Activated T-helper 17 cell treated with anti-CD3 and anti-CD28 coated beads, Interleukin-2, amount 50 U/mL, for 72 hours (primary cell): Measurements from ENCODE around the gene SAMHD1. TPM values are rescaled to one million over a fixed set of nuclear protein-coding genes. Genes with fewer than 3 reads are reported as not detected.

Experiments used
- ATAC-seq: fragments of 150-1000 bp; cut with Tn5 transposase; replicated peaks from 2 replicates; pipeline ENCODE4 v1.10.0; 2021; ENCODE audit warnings: mild to moderate bottlenecking, moderate library complexity
- H3K27ac Mint-ChIP-seq: one replicate; pipeline ENCODE4 v1.8.0; 2022; ENCODE audit warnings: mixed read lengths
- H3K27me3 Mint-ChIP-seq: one replicate; pipeline ENCODE4 v1.8.0; 2022; ENCODE audit warnings: mixed read lengths
- H3K36me3 Mint-ChIP-seq: one replicate; pipeline ENCODE4 v1.8.0; 2022; ENCODE audit warnings: low read depth, mild to moderate bottlenecking, mixed read lengths
- H3K4me1 Mint-ChIP-seq: one replicate; pipeline ENCODE4 v1.8.0; 2022; ENCODE audit warnings: mixed read lengths
- H3K4me3 Mint-ChIP-seq: one replicate; pipeline ENCODE4 v1.8.0; 2022; ENCODE audit warnings: mild to moderate bottlenecking, mixed read lengths
- H3K9me3 Mint-ChIP-seq: one replicate; pipeline ENCODE4 v1.8.0; 2022; ENCODE audit warnings: mixed read lengths
- total RNA-seq, 2 donors: library from RNA; stranded (reverse); gene quantifications; one replicate each; pipeline ENCODE4 v1.2.3, GENCODE V29; 2022

The SAMHD1 gene
- total RNA-seq, 2 donors from 2014 or later: 64.6 to 140 TPM

GRCh38 chr20:36862857-36863668, 88.4 kb downstream of the SAMHD1 start:
- Mint-ChIP-seq H3K27ac (no peak overlapping the region), H3K36me3 (no peaks in the 10 kb centered on the region), H3K27me3 (peaks cover 20% of the 10 kb centered on the region), H3K4me3 (no peak overlapping the region), H3K4me1 (peaks cover 9% of the 10 kb centered on the region), H3K9me3 (no peaks in the 10 kb centered on the region)
- peak; percentile 53 for ATAC-seq

DNA sequence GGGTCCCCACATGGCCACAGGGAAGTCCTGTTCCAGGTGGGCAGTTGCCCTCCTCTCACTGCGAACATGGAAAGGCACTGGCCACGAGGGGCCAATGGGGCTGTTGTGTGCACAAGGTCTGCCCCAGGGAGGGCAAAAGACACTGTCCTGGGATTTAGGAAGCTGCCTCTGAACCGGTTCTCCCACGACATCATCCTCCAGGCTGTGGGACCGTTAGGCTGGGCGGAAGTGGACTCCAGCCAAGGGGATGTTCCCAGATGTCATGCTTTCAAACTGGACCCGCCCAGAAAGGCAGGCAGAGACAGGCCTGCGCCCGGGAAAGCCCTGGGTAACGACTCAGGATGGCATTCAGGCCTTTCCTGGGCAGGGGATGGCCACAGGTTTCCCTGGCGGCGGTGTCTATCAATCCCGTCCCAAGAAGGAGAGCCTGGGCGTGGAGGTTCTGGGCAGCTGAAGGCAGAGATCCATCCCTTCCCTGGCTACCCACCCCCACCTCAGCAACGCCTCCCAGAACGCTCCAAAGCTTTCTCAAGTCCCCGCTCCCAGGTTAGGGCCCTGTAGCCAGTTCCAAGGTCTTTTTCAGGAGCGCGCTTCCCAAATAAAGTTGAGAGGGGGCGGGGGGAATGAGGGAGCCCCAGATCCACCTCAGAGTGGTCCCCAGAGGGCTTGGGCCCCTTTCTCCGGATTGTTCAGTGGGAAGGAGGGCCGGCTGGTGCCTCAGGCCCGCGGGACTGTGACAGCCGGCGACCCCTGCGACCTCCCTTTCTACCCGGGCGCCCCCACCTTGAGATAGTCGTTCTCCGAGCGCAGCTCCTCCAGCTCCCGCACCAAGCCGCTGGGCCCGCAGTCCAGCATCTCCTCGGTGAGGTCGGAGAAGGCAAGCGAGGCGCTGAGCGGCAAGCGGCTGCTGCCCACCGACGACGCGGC, 89.4 kb downstream of the SAMHD1 start:
- H3K27ac Mint-ChIP-seq: no peak overlapping the region
- no peak for ATAC-seq
- H3K9me3 Mint-ChIP-seq: no peaks in the 10 kb centered on the region
- H3K27me3 Mint-ChIP-seq: peaks cover 20% of the 10 kb centered on the region
- no peaks in the 10 kb centered on the region for H3K36me3 Mint-ChIP-seq
- peak overlapping the region; percentile 39 for H3K4me3 Mint-ChIP-seq
- peaks cover 12% of the 10 kb centered on the region for H3K4me1 Mint-ChIP-seq

- Mint-ChIP-seq H3K27me3 (peaks cover 19% of the 10 kb centered on the region), H3K4me3 (peak overlapping the region; percentile 39), H3K4me1 (peaks cover 15% of the 10 kb centered on the region), H3K9me3 (no peaks in the 10 kb centered on the region), H3K36me3 (no peaks in the 10 kb centered on the region), H3K27ac (no peak overlapping the region)
- ATAC-seq: no peak
Measured at GRCh38 chr20:36861625-36861874, 90.0 kb downstream of the SAMHD1 start.

- Mint-ChIP-seq H3K4me1 (peaks cover 15% of the 10 kb centered on the region), H3K27me3 (peaks cover 16% of the 10 kb centered on the region), H3K27ac (no peak overlapping the region), H3K9me3 (no peaks in the 10 kb centered on the region), H3K4me3 (peak overlapping the region; percentile 39), H3K36me3 (no peaks in the 10 kb centered on the region)
- ATAC-seq: no peak
Measured at GRCh38 chr20:36860811-36861624, 90.5 kb downstream of the SAMHD1 start.

DNA sequence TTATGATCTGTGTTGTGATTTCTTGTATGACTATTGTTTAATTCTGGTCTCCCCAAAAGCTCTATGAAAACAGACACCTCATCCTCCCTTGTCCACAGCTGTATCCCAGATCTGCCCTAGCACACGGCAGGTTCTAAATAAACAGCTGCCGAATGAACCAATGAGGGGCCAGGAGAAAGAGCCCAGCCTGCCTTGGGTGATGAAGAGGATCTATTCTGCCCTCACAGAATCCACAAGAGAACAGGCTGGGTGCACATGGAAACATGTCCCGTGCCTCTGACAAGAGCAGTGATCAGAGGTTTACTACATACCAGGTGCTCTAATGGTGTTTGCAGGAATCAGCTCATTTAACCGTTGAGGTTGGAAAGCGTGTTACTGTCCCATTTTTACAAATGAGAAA, 91.2 kb downstream of the SAMHD1 start:
- Mint-ChIP-seq H3K4me3 (no peak overlapping the region), H3K27ac (no peak overlapping the region), H3K27me3 (peaks cover 11% of the 10 kb centered on the region), H3K4me1 (peaks cover 15% of the 10 kb centered on the region), H3K9me3 (no peaks in the 10 kb centered on the region), H3K36me3 (no peaks in the 10 kb centered on the region)
- ATAC-seq: no peak

DNA sequence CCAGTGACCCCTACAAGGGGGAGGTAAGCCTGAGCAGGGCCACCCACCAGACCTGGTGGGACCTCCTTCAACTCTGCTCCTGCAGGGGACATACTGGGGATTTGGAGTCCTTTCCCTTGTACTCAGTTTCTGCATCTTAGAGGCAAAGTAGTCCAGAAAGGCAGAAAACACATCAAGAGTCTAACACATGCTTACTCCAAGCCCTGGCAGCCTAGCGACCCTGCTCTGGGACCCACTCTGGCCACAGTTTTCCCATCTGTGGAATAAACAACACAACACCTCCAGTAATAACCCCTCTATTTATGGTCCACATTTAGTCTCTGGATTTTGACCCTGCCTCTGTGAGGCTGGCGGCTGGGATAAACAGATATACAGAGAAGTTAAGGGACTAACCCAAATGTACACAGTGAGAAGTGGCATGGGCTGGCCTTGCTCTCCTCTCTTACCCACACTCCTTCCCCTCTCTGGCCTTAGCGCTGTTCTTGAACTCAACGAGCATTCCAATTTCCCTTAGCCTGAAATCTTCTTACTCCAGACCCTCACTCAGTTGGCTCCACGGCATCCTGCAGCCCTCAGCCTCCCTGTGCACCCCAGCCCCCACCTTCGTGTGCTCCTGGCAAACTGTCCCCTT, 91.7 kb downstream of the SAMHD1 start:
- no peak for ATAC-seq
- Mint-ChIP-seq H3K27ac (no peak overlapping the region), H3K4me1 (peaks cover 11% of the 10 kb centered on the region), H3K9me3 (no peaks in the 10 kb centered on the region), H3K4me3 (no peak overlapping the region), H3K36me3 (no peaks in the 10 kb centered on the region), H3K27me3 (peaks cover 6% of the 10 kb centered on the region)

- Mint-ChIP-seq H3K9me3 (no peaks in the 10 kb centered on the region), H3K36me3 (no peaks in the 10 kb centered on the region), H3K4me1 (peaks cover 11% of the 10 kb centered on the region), H3K4me3 (no peak overlapping the region), H3K27ac (no peak overlapping the region), H3K27me3 (peaks cover 4% of the 10 kb centered on the region)
- ATAC-seq: no peak
Measured at GRCh38 chr20:36859282-36859555, 92.3 kb downstream of the SAMHD1 start.

DNA sequence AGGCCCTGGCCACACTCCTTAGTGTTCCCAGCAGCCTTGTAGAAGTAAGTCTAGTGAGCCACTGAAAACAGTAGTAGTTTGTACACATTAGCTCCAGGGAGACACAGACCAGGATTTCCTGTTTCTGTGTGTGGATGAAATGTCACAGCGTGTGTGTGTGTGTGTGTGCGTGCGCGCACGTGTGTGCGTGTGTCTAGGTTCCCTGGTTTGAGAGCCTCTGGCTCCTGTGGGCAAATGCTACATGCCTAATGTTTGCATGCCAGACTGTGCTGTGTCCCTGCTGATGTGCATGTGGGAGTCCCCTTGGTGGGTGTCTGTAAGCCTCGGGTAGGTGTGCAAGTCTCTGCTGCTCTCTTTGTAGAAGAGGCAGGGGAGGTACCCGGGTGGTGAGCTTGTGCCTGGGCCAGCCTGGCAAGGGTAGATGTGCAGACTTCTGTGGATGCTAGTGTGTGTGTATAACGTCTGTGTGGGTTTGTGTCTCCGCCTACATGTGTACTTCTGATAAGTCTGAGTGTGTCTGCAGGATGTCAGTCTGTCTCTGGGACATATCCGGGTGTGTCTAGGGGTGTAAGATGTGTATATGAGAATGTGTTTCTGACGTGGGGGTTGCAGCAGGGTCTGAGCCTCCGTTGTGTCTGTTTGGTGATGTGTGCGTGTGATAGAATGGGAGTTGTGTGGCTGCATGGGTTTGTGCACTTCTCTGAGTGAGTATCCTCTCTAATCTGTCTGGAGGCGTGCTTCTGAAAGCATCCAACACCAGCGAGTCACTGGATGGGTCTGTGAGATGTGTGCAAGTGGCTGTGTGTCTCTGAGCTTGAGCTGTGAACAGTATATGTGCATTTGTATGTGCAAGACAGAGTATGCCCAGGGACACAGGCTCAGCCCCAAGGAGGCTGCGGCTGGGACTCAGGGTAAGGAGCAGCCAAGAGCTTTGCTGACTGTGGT, 94.5 kb downstream of the SAMHD1 start:
- peaks cover 4% of the 10 kb centered on the region for H3K27me3 Mint-ChIP-seq
- H3K9me3 Mint-ChIP-seq: no peaks in the 10 kb centered on the region
- peak; percentile 72 for ATAC-seq
- H3K4me1 Mint-ChIP-seq: peaks cover 11% of the 10 kb centered on the region
- H3K4me3 Mint-ChIP-seq: peak overlapping the region; percentile 35
- H3K27ac Mint-ChIP-seq: peak overlapping the region; percentile 27
- H3K36me3 Mint-ChIP-seq: no peaks in the 10 kb centered on the region

- H3K27ac Mint-ChIP-seq: no peak overlapping the region
- H3K27me3 Mint-ChIP-seq: peaks cover 1% of the 10 kb centered on the region
- H3K4me3 Mint-ChIP-seq: peak overlapping the region; percentile 35
- H3K36me3 Mint-ChIP-seq: no peaks in the 10 kb centered on the region
- no peak for ATAC-seq
- peaks cover 8% of the 10 kb centered on the region for H3K4me1 Mint-ChIP-seq
- no peaks in the 10 kb centered on the region for H3K9me3 Mint-ChIP-seq
Measured at GRCh38 chr20:36856195-36856594, 95.3 kb downstream of the SAMHD1 start.

GRCh38 chr20:36855241-36855657, 96.3 kb downstream of the SAMHD1 start:
- Mint-ChIP-seq H3K9me3 (no peaks in the 10 kb centered on the region), H3K4me1 (peaks cover 6% of the 10 kb centered on the region), H3K36me3 (no peaks in the 10 kb centered on the region), H3K27ac (no peak overlapping the region), H3K4me3 (no peak overlapping the region), H3K27me3 (no peaks in the 10 kb centered on the region)
- no peak for ATAC-seq

GRCh38 chr20:36854348-36855240, 96.9 kb downstream of the SAMHD1 start:
- Mint-ChIP-seq H3K27me3 (no peaks in the 10 kb centered on the region), H3K36me3 (no peaks in the 10 kb centered on the region), H3K27ac (peak overlapping the region; percentile 67), H3K9me3 (no peaks in the 10 kb centered on the region), H3K4me1 (peaks cover 6% of the 10 kb centered on the region), H3K4me3 (no peak overlapping the region)
- ATAC-seq: no peak

GRCh38 chr20:36852187-36852586, 99.3 kb downstream of the SAMHD1 start:
- no peak for ATAC-seq
- H3K27ac Mint-ChIP-seq: no peak overlapping the region
- H3K4me1 Mint-ChIP-seq: peaks cover 4% of the 10 kb centered on the region
- no peaks in the 10 kb centered on the region for H3K27me3 Mint-ChIP-seq
- no peak overlapping the region for H3K4me3 Mint-ChIP-seq
- no peaks in the 10 kb centered on the region for H3K36me3 Mint-ChIP-seq
- H3K9me3 Mint-ChIP-seq: no peaks in the 10 kb centered on the region

DNA sequence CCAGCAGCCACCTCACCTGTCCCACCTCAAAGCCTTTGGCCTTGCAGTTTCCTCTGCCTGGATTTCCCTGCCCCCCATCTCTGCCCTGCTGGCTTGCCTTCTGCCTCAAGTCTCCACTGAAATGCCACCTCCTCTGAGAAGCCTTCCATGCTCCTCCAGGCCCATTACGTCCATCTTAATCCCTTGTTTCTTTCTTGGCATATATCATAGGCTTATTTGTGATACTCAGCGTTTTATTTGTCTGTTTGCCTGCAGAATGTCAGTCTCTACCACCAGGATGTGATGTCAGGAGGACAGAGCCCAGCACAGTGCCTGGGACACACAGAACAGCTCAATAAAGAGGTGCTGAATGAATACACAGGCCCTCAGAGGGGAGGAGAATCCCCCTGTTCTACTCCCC, 100.0 kb downstream of the SAMHD1 start:
- Mint-ChIP-seq H3K4me3 (no peak overlapping the region), H3K27ac (no peak overlapping the region), H3K4me1 (no peaks in the 10 kb centered on the region), H3K27me3 (no peaks in the 10 kb centered on the region), H3K9me3 (no peaks in the 10 kb centered on the region), H3K36me3 (no peaks in the 10 kb centered on the region)
- ATAC-seq: no peak
